ENCODE results near the gene QKI. TPM values are rescaled to one million over a fixed set of nuclear protein-coding genes. Genes with fewer than 3 reads are reported as not detected.

QKI gene
- polyA plus RNA-seq, 2 donors, result 5.6 to 15.1 TPM

GRCh38 chr6:163529605-163530004 is 115.1 kb downstream of the QKI start:
- no peak overlapping the region for H3K27ac ChIP-seq (ENCODE audit: low read depth in 2 of 2, low read length in 1 of 2)
- WGBS, 2 donors, result 29 to 51% methylated on average over 3 of the region's 3 CpGs
- no peak overlapping the region for H3K4me3 ChIP-seq (ENCODE audit: low read depth in 1 of 2, low read length in 2 of 2)
- peaks cover 0 to 2% of the 10 kb centered on the region in 2 donors for H3K4me1 ChIP-seq (ENCODE audit: control insufficient read depth in 2 of 2, insufficient read depth in 2 of 2, low read length in 1 of 2)
- H3K36me3 ChIP-seq (ENCODE audit: control insufficient read depth in 2 of 2, insufficient read depth in 2 of 2, low read length in 1 of 2), result no peaks in the 10 kb centered on the region
- H3K27me3 ChIP-seq (ENCODE audit: control insufficient read depth in 1 of 2, insufficient read depth in 2 of 2, low read length in 2 of 2), result no peaks in the 10 kb centered on the region
- no peaks in the 10 kb centered on the region for H3K9me3 ChIP-seq (ENCODE audit: control insufficient read depth in 2 of 2, insufficient read depth in 1 of 2, low read depth in 1 of 2, low read length in 1 of 2)

DNA sequence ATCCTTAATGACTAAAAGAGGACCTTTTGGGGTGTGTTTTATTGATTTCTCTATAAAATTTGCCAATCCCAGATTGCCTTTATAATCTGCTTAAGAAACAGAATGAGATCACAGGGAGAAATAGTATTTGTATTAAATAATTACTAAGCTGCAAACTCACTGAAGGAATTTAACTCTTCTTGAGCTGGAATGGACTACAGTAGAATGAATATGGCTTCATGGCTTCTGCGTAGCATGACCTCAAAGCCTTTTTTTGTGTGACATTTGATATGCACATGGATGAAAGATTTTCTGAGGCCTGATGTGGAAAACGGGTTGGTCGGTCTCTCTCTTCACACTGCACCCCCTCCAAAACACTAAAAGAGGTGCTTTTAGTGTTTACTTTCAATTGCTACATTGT is 115.9 kb downstream of the QKI start:
- no peaks in the 10 kb centered on the region for H3K9me3 ChIP-seq (ENCODE audit: control insufficient read depth in 2 of 2, insufficient read depth in 1 of 2, low read depth in 1 of 2, low read length in 1 of 2)
- H3K4me3 ChIP-seq (ENCODE audit: low read depth in 1 of 2, low read length in 2 of 2), result no peak overlapping the region
- H3K36me3 ChIP-seq (ENCODE audit: control insufficient read depth in 2 of 2, insufficient read depth in 2 of 2, low read length in 1 of 2), result no peaks in the 10 kb centered on the region
- H3K4me1 ChIP-seq (ENCODE audit: control insufficient read depth in 2 of 2, insufficient read depth in 2 of 2, low read length in 1 of 2), result peaks cover 0 to 2% of the 10 kb centered on the region in 2 donors
- H3K27ac ChIP-seq (ENCODE audit: low read depth in 2 of 2, low read length in 1 of 2), result no peak overlapping the region
- WGBS, 2 donors, result 71 to 80% methylated on average over 3 of the region's 3 CpGs
- H3K27me3 ChIP-seq (ENCODE audit: control insufficient read depth in 1 of 2, insufficient read depth in 2 of 2, low read length in 2 of 2), result no peaks in the 10 kb centered on the region

- Histone ChIP-seq H3K27ac (ENCODE audit: low read depth in 2 of 2, low read length in 1 of 2) (no peak overlapping the region), H3K4me1 (ENCODE audit: control insufficient read depth in 2 of 2, insufficient read depth in 2 of 2, low read length in 1 of 2) (peaks cover 0 to 2% of the 10 kb centered on the region in 2 donors), H3K4me3 (ENCODE audit: low read depth in 1 of 2, low read length in 2 of 2) (no peak overlapping the region), H3K36me3 (ENCODE audit: control insufficient read depth in 2 of 2, insufficient read depth in 2 of 2, low read length in 1 of 2) (no peaks in the 10 kb centered on the region), H3K27me3 (ENCODE audit: control insufficient read depth in 1 of 2, insufficient read depth in 2 of 2, low read length in 2 of 2) (no peaks in the 10 kb centered on the region), H3K9me3 (ENCODE audit: control insufficient read depth in 2 of 2, insufficient read depth in 1 of 2, low read depth in 1 of 2, low read length in 1 of 2) (no peaks in the 10 kb centered on the region)
- 81% methylated on average over 2 of the region's 2 CpGs for WGBS, 2 donors
These were observed 116.6 kb downstream of the QKI start for GRCh38 chr6:163531122-163531521.

DNA sequence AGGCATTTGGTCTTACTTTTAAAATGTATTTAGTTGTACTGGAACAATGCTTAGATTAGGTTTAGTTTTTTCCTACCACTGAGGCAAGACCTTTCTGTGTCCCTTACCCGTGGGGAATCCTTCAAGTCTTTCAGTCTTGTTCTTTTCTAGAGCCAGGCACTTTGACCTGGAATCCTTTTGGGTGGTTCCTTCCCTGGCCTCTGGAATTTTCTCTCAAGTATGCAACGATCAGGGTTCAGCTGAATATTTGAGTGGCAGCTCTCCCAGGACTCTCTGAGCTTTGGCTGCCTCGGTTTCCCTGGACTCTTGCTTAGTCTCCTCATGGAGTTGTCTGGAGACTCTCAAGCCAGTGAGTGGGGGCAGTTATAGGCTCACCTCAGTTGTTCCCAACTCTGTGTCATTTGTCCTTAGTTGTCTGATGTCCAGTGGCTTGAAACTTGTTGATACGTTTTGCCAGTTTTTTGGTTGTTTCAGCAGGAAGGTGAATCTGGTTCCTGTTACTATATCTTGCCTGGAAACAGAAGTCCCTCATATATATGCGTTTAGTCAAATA is 118.1 kb downstream of the QKI start:
- Histone ChIP-seq H3K27ac (ENCODE audit: low read depth in 2 of 2, low read length in 1 of 2) (no peak overlapping the region), H3K27me3 (ENCODE audit: control insufficient read depth in 1 of 2, insufficient read depth in 2 of 2, low read length in 2 of 2) (no peaks in the 10 kb centered on the region), H3K4me1 (ENCODE audit: control insufficient read depth in 2 of 2, insufficient read depth in 2 of 2, low read length in 1 of 2) (peaks cover 0 to 2% of the 10 kb centered on the region in 2 donors), H3K4me3 (ENCODE audit: low read depth in 1 of 2, low read length in 2 of 2) (no peak overlapping the region), H3K36me3 (ENCODE audit: control insufficient read depth in 2 of 2, insufficient read depth in 2 of 2, low read length in 1 of 2) (no peaks in the 10 kb centered on the region), H3K9me3 (ENCODE audit: control insufficient read depth in 2 of 2, insufficient read depth in 1 of 2, low read depth in 1 of 2, low read length in 1 of 2) (no peaks in the 10 kb centered on the region)
- 78% methylated on average over 5 of the region's 5 CpGs for WGBS, 2 donors

DNA sequence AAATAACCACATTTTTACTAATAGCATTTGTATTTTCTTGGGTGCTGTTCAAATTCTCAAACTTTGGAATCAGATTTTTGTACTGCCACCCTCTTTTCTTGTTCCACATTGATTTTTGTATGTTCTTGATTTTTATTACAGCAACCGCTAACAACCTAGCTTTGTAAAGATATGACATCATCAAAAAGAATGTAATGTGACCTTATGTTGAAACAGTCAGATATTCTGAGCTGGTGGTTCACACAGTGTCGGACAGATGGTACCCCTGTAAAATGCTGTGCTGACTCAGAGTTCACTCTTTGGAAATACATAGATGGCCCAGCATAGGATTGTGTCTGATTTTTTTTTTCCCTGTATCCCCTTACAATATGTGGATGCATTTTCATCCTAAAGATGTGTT is 118.9 kb downstream of the QKI start:
- Histone ChIP-seq H3K27me3 (ENCODE audit: control insufficient read depth in 1 of 2, insufficient read depth in 2 of 2, low read length in 2 of 2) (no peaks in the 10 kb centered on the region), H3K4me1 (ENCODE audit: control insufficient read depth in 2 of 2, insufficient read depth in 2 of 2, low read length in 1 of 2) (peaks cover 0 to 2% of the 10 kb centered on the region in 2 donors), H3K36me3 (ENCODE audit: control insufficient read depth in 2 of 2, insufficient read depth in 2 of 2, low read length in 1 of 2) (no peaks in the 10 kb centered on the region), H3K4me3 (ENCODE audit: low read depth in 1 of 2, low read length in 2 of 2) (no peak overlapping the region), H3K27ac (ENCODE audit: low read depth in 2 of 2, low read length in 1 of 2) (no peak overlapping the region), H3K9me3 (ENCODE audit: control insufficient read depth in 2 of 2, insufficient read depth in 1 of 2, low read depth in 1 of 2, low read length in 1 of 2) (no peaks in the 10 kb centered on the region)
- WGBS, 2 donors, result 61 to 81% methylated on average over 2 of the region's 2 CpGs

DNA sequence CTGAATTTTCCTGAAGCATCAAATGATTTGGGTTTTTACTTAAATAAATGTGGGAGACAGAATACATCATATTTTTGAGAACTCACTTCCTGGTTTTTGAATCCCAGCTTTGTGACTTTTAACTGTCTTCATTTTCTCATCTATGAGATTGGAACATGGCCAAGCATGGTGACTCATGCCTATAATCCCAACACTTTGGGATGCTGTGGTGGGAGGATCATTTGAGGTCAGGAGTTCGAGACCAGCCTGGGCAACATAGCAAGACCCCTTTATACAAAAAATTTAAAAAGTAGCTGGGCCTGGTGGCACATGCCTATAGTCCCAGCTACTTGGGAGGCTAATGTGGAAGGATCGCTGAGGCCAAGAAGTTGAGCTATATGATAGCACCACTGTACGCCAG is 122.3 kb downstream of the QKI start:
- H3K4me1 ChIP-seq (ENCODE audit: control insufficient read depth in 2 of 2, insufficient read depth in 2 of 2, low read length in 1 of 2), result no peaks in the 10 kb centered on the region
- no peak overlapping the region for H3K27ac ChIP-seq (ENCODE audit: low read depth in 2 of 2, low read length in 1 of 2)
- no peak overlapping the region for H3K4me3 ChIP-seq (ENCODE audit: low read depth in 1 of 2, low read length in 2 of 2)
- H3K27me3 ChIP-seq (ENCODE audit: control insufficient read depth in 1 of 2, insufficient read depth in 2 of 2, low read length in 2 of 2), result no peaks in the 10 kb centered on the region
- WGBS, 2 donors, result 94 to 96% methylated on average over 3 of the region's 3 CpGs
- H3K9me3 ChIP-seq (ENCODE audit: control insufficient read depth in 2 of 2, insufficient read depth in 1 of 2, low read depth in 1 of 2, low read length in 1 of 2), result no peaks in the 10 kb centered on the region
- no peaks in the 10 kb centered on the region for H3K36me3 ChIP-seq (ENCODE audit: control insufficient read depth in 2 of 2, insufficient read depth in 2 of 2, low read length in 1 of 2)

- Histone ChIP-seq H3K36me3 (ENCODE audit: control insufficient read depth in 2 of 2, insufficient read depth in 2 of 2, low read length in 1 of 2) (no peaks in the 10 kb centered on the region), H3K27ac (ENCODE audit: low read depth in 2 of 2, low read length in 1 of 2) (no peak overlapping the region), H3K27me3 (ENCODE audit: control insufficient read depth in 1 of 2, insufficient read depth in 2 of 2, low read length in 2 of 2) (no peaks in the 10 kb centered on the region), H3K4me3 (ENCODE audit: low read depth in 1 of 2, low read length in 2 of 2) (no peak overlapping the region), H3K9me3 (ENCODE audit: control insufficient read depth in 2 of 2, insufficient read depth in 1 of 2, low read depth in 1 of 2, low read length in 1 of 2) (no peaks in the 10 kb centered on the region), H3K4me1 (ENCODE audit: control insufficient read depth in 2 of 2, insufficient read depth in 2 of 2, low read length in 1 of 2) (no peaks in the 10 kb centered on the region)
- 91% methylated on average over 5 of the region's 5 CpGs for WGBS, 2 donors
These were observed 123.8 kb downstream of the QKI start for GRCh38 chr6:163538331-163538730.

DNA sequence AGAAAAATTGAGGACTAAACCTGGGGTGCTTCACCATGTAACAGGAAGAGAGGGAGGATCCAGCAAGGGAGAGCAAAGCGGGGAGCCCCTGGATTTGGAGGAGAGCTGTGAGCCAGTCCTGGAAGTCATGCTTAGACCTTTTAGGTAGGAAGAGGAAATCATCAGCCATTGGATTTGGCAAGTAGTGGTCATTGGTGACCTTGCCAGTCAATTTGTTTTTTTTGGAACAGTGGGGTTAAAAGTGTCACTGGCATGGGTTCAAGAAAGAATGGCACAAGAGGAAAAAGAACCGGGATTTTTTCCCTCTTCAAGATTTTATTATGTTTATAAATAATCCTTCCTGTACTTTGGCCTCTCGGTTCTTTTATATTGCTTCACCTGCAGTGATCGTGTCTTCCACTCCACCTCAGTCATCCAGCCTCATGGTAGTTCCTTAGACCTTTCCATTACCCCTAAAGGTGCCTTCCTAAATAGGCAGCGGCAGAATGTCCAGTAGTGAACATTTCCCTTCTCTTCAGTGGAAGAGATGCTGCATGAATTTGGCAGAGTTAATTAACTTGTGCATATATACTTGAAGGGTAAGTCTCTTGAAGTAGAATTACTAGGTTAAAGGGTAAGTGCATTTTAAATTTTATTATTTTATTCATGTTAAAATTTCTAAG is 124.7 kb downstream of the QKI start:
- H3K27me3 ChIP-seq (ENCODE audit: control insufficient read depth in 1 of 2, insufficient read depth in 2 of 2, low read length in 2 of 2), result no peaks in the 10 kb centered on the region
- WGBS, 2 donors, result 74 to 77% methylated on average over 5 of the region's 5 CpGs
- H3K27ac ChIP-seq (ENCODE audit: low read depth in 2 of 2, low read length in 1 of 2), result no peak overlapping the region
- no peak overlapping the region for H3K4me3 ChIP-seq (ENCODE audit: low read depth in 1 of 2, low read length in 2 of 2)
- H3K9me3 ChIP-seq (ENCODE audit: control insufficient read depth in 2 of 2, insufficient read depth in 1 of 2, low read depth in 1 of 2, low read length in 1 of 2), result no peaks in the 10 kb centered on the region
- H3K4me1 ChIP-seq (ENCODE audit: control insufficient read depth in 2 of 2, insufficient read depth in 2 of 2, low read length in 1 of 2), result no peaks in the 10 kb centered on the region
- H3K36me3 ChIP-seq (ENCODE audit: control insufficient read depth in 2 of 2, insufficient read depth in 2 of 2, low read length in 1 of 2), result no peaks in the 10 kb centered on the region

- 77 to 85% methylated on average over 2 of the region's 2 CpGs for WGBS, 2 donors
- no peaks in the 10 kb centered on the region for H3K27me3 ChIP-seq (ENCODE audit: control insufficient read depth in 1 of 2, insufficient read depth in 2 of 2, low read length in 2 of 2)
- H3K36me3 ChIP-seq (ENCODE audit: control insufficient read depth in 2 of 2, insufficient read depth in 2 of 2, low read length in 1 of 2), result no peaks in the 10 kb centered on the region
- no peak overlapping the region for H3K27ac ChIP-seq (ENCODE audit: low read depth in 2 of 2, low read length in 1 of 2)
- H3K4me3 ChIP-seq (ENCODE audit: low read depth in 1 of 2, low read length in 2 of 2), result no peak overlapping the region
- H3K4me1 ChIP-seq (ENCODE audit: control insufficient read depth in 2 of 2, insufficient read depth in 2 of 2, low read length in 1 of 2), result no peaks in the 10 kb centered on the region
- H3K9me3 ChIP-seq (ENCODE audit: control insufficient read depth in 2 of 2, insufficient read depth in 1 of 2, low read depth in 1 of 2, low read length in 1 of 2), result no peaks in the 10 kb centered on the region
These were observed 128.8 kb downstream of the QKI start for GRCh38 chr6:163543321-163543720.

- Histone ChIP-seq H3K36me3 (ENCODE audit: control insufficient read depth in 2 of 2, insufficient read depth in 2 of 2, low read length in 1 of 2) (no peaks in the 10 kb centered on the region), H3K4me3 (ENCODE audit: low read depth in 1 of 2, low read length in 2 of 2) (no peak overlapping the region), H3K9me3 (ENCODE audit: control insufficient read depth in 2 of 2, insufficient read depth in 1 of 2, low read depth in 1 of 2, low read length in 1 of 2) (no peaks in the 10 kb centered on the region), H3K27me3 (ENCODE audit: control insufficient read depth in 1 of 2, insufficient read depth in 2 of 2, low read length in 2 of 2) (no peaks in the 10 kb centered on the region), H3K27ac (ENCODE audit: low read depth in 2 of 2, low read length in 1 of 2) (no peak overlapping the region), H3K4me1 (ENCODE audit: control insufficient read depth in 2 of 2, insufficient read depth in 2 of 2, low read length in 1 of 2) (no peaks in the 10 kb centered on the region)
- 82 to 85% methylated on average over 5 of the region's 5 CpGs for WGBS, 2 donors
These were observed 130.9 kb downstream of the QKI start for GRCh38 chr6:163545370-163545769.

Measured in esophagus (tissue), 2 donors.